Type B pancreatic cell (in vitro differentiated cells): ENCODE data around the gene COL24A1. TPM values are rescaled to one million over a fixed set of nuclear protein-coding genes. Genes with fewer than 3 reads are reported as not detected.

ENCODE experiments used
- DNase-seq: peaks from one replicate; pipeline ENCODE4 v3.0.0; 2021; ENCODE audit warnings: mixed read lengths; ENCODE audit not compliant: unreplicated experiment; ENCODE audit errors: extremely low spot score
- H3K27ac Mint-ChIP-seq: 2 replicates; pipeline ENCODE4 v1.8.0; 2021; ENCODE audit warnings: mild to moderate bottlenecking, mixed read lengths
- H3K27me3 Mint-ChIP-seq: 2 replicates; pipeline ENCODE4 v1.8.0; 2021; ENCODE audit warnings: mixed read lengths
- H3K36me3 Mint-ChIP-seq: 2 replicates; pipeline ENCODE4 v1.8.0; 2021; ENCODE audit warnings: mixed read lengths
- H3K4me1 Mint-ChIP-seq: one replicate; pipeline ENCODE4 v1.8.0; 2021; ENCODE audit warnings: mixed read lengths; ENCODE audit not compliant: unreplicated experiment
- H3K4me3 Mint-ChIP-seq: 2 replicates; pipeline ENCODE4 v1.8.0; 2021; ENCODE audit warnings: mild to moderate bottlenecking, mixed read lengths
- H3K9me3 Mint-ChIP-seq: 2 replicates; pipeline ENCODE4 v1.8.0; 2021; ENCODE audit warnings: mixed read lengths
- total RNA-seq: library from RNA; stranded (reverse); gene quantifications from 2 replicates; pipeline ENCODE4 v1.2.1, GENCODE V29; 2021; ENCODE audit warnings: low replicate concordance
- TF ChIP-seq, protein P1 (sequence below): fragments of 200-600 bp; sonication (generic); conservative IDR thresholded peaks from 2 replicates; pipeline ENCODE4 v1.5.0; 2021; ENCODE audit warnings: antibody characterized with exemption, mild to moderate bottlenecking

The COL24A1 gene
- total RNA-seq, 1 donor from 2014 or later: 7.2 TPM

DNA sequence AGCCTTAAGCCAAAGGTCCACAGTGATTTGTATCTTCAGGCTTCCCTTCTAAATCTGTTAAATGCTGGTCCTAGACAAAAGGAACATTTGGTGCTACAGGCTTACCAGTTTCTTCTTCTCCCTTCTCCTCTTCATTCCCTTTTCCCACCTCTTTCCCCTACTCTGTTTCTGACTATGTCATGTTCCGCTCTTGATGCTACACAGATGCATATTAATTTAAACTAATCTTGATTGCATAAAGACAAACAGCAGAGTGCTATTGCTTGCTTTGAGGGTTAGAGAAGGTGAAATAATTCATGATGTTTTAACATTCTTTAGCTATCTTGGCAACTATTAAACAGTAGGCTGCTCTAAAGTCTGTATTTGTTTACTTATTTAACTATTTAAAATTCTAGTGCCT is 34.3 kb upstream of the COL24A1 start:
- Mint-ChIP-seq H3K4me3 (no peak overlapping the region), H3K9me3 (no peaks in the 10 kb centered on the region), H3K4me1 (peaks cover 12% of the 10 kb centered on the region), H3K27me3 (no peaks in the 10 kb centered on the region), H3K36me3 (no peaks in the 10 kb centered on the region), H3K27ac (no peak overlapping the region)
- TF ChIP-seq, protein P1, sequence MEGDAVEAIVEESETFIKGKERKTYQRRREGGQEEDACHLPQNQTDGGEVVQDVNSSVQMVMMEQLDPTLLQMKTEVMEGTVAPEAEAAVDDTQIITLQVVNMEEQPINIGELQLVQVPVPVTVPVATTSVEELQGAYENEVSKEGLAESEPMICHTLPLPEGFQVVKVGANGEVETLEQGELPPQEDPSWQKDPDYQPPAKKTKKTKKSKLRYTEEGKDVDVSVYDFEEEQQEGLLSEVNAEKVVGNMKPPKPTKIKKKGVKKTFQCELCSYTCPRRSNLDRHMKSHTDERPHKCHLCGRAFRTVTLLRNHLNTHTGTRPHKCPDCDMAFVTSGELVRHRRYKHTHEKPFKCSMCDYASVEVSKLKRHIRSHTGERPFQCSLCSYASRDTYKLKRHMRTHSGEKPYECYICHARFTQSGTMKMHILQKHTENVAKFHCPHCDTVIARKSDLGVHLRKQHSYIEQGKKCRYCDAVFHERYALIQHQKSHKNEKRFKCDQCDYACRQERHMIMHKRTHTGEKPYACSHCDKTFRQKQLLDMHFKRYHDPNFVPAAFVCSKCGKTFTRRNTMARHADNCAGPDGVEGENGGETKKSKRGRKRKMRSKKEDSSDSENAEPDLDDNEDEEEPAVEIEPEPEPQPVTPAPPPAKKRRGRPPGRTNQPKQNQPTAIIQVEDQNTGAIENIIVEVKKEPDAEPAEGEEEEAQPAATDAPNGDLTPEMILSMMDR: no peak
- no peak for DNase-seq

DNA sequence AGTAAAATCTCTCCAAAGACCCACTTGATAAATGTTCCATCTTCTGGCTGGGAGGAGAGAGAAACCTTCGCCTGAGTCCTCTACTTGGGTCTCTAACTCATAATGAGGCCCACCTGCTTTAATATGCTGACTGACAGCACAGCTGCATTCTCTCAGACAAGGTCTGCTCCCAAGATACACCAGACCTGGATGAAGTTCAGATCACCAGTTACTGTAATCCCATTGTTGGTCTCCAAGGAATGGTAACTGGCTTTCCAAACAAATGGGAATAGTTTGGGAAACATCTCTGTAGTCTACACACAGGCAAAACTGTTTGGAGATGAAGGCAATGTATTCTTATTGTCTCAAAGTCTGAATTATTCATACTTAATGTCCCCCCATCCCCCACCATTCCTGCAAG is 27.9 kb upstream of the COL24A1 start:
- DNase-seq: no peak
- TF ChIP-seq, protein P1: no peak
- no peak overlapping the region for H3K27ac Mint-ChIP-seq

DNA sequence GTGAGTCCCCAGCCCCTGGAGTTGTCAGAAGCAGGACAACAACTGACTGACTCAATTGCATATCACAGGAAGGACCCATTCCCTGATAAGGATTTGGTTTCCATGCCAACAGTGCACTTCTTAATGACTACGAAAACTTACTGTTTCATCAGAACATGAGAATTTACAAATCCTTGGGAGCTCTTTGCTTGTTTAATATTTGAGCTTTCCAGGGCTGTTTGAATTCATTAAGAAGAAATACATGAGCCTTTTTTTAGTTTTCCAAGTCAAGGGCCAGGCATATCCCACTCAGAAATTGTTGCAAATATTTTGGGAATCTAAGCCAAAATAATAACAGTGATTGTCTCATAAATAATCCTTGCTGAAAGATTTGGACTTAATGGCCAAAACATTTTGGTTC is 27.2 kb upstream of the COL24A1 start:
- Mint-ChIP-seq H3K27ac (no peak overlapping the region), H3K36me3 (no peaks in the 10 kb centered on the region), H3K4me1 (no peaks in the 10 kb centered on the region), H3K4me3 (no peak overlapping the region), H3K9me3 (no peaks in the 10 kb centered on the region), H3K27me3 (peaks cover 3% of the 10 kb centered on the region)
- DNase-seq: no peak
- TF ChIP-seq, protein P1: no peak

More for the DNA sequence above, 27.9 kb upstream of the COL24A1 start:
- no peaks in the 10 kb centered on the region for H3K9me3 Mint-ChIP-seq
- H3K4me3 Mint-ChIP-seq: no peak overlapping the region
- no peaks in the 10 kb centered on the region for H3K36me3 Mint-ChIP-seq
- H3K4me1 Mint-ChIP-seq: no peaks in the 10 kb centered on the region
- peaks cover 3% of the 10 kb centered on the region for H3K27me3 Mint-ChIP-seq

DNA sequence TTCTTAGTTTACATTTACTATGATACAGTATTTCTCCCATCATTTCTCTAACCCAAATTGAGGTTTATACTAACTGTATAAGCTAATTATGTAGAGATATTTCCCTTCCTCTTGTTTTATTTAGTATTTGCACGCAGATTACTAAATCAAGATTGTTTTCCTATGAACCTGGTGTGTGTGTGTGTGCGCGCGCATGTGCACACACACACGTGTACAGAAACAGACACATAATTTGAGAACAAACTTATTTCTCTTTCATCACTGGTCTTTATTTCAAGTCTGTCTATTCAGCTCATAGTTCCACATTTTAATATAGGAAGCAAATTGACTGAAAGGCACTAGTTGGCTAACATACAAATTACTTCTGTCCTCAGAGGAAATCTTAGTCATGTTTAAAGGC is 19.7 kb upstream of the COL24A1 start:
- TF ChIP-seq, protein P1: no peak
- Mint-ChIP-seq H3K9me3 (no peaks in the 10 kb centered on the region), H3K27ac (no peak overlapping the region), H3K4me1 (no peaks in the 10 kb centered on the region), H3K27me3 (peaks cover 3% of the 10 kb centered on the region), H3K36me3 (no peaks in the 10 kb centered on the region), H3K4me3 (no peak overlapping the region)
- DNase-seq: no peak

DNA sequence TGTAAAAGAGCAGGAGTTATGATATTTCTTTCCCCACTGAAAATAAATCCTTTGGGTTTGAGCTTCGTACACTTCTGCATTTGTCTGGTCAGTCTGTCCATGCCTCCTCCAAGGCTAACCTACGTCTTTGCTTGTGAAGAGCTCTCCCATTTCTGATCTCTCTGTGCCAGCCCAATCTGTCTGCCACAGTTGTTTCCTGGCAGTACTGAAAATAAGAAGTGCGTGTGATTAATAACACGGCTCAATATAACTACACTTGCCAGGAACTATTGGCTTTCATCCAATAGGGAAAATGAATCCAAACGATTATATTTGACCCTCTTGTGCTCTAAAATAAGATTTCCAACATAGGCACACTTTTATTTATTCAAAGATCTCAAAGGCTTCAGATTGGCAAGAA is 19.2 kb upstream of the COL24A1 start:
- Mint-ChIP-seq H3K36me3 (no peaks in the 10 kb centered on the region), H3K9me3 (no peaks in the 10 kb centered on the region), H3K4me3 (no peak overlapping the region), H3K27me3 (peaks cover 3% of the 10 kb centered on the region), H3K27ac (no peak overlapping the region), H3K4me1 (no peaks in the 10 kb centered on the region)
- DNase-seq: no peak
- TF ChIP-seq, protein P1: no peak

DNA sequence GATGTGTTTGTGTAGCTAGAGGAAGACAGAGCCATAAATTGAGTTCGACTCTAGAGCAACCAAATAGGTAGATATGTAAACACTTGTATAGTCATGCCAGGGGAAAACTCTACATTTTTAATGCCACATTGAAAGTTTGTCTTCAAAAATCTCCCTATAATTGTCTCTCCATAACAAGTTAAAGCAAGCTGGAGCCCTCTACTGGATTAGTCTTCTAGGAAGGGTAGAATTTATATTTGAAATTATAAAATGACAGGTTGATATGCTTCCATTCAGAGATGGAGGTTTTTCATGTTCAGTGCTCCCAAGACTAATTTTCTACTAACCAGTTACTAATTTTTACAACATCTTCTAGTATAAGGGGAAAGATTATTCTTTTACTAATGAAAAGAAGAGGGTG is 13.1 kb upstream of the COL24A1 start:
- Mint-ChIP-seq H3K4me1 (no peaks in the 10 kb centered on the region), H3K9me3 (peaks cover 5% of the 10 kb centered on the region), H3K36me3 (no peaks in the 10 kb centered on the region), H3K27ac (no peak overlapping the region), H3K27me3 (no peaks in the 10 kb centered on the region), H3K4me3 (no peak overlapping the region)
- no peak for DNase-seq
- TF ChIP-seq, protein P1: no peak
